ENCODE results near the gene SRPK2.

SRPK2 gene

DNA sequence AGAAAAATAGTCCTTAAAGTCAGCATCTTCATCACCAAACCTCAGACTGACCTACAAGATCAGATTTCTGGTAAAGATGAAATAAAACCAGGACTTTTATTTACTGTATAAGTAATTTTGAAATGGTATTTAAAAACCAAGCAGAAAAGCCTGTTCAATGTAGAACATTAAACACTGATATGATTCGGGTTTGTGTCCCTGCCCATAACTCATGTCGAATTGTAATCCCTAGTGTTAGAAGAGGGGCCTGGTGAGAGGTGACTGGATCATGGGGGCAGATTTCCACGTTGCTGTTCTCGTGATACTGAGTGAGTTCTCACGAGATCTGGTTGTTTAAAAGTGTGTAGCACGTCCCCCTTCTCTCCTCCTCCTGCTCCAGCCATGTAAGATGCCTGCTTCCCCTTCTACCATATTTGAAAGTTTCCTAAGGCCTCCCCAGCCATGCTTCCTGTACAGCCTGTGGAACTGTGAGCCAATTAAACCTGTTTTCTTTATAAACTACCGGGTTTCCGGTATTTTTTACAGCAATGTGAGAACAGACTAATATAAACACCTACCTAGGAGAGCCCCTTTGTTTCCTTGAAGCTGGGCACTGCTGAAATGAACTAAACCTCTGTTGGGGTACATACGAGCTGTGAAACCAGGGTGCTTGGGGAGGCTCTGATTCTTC lies 254.6 kb downstream of the SRPK2 start:
- ATAC-seq (ENCODE audit: low read depth) (no peak), DNase-seq (ENCODE audit: low spot score) (no peak)
- Histone ChIP-seq H3K27ac (ENCODE audit: poor library complexity, severe bottlenecking) (no peak overlapping the region), H3K4me1 (ENCODE audit: insufficient read depth, poor library complexity, severe bottlenecking) (no peaks in the 10 kb centered on the region), H3K9me3 (ENCODE audit: severe bottlenecking) (no peaks in the 10 kb centered on the region), H3K4me3 (ENCODE audit: severe bottlenecking) (no peak overlapping the region), H3K27me3 (ENCODE audit: insufficient read depth, poor library complexity, severe bottlenecking) (no peaks in the 10 kb centered on the region), H3K36me3 (ENCODE audit: low read depth) (peaks cover 28% of the 10 kb centered on the region)
- TF ChIP-seq, protein P1, sequence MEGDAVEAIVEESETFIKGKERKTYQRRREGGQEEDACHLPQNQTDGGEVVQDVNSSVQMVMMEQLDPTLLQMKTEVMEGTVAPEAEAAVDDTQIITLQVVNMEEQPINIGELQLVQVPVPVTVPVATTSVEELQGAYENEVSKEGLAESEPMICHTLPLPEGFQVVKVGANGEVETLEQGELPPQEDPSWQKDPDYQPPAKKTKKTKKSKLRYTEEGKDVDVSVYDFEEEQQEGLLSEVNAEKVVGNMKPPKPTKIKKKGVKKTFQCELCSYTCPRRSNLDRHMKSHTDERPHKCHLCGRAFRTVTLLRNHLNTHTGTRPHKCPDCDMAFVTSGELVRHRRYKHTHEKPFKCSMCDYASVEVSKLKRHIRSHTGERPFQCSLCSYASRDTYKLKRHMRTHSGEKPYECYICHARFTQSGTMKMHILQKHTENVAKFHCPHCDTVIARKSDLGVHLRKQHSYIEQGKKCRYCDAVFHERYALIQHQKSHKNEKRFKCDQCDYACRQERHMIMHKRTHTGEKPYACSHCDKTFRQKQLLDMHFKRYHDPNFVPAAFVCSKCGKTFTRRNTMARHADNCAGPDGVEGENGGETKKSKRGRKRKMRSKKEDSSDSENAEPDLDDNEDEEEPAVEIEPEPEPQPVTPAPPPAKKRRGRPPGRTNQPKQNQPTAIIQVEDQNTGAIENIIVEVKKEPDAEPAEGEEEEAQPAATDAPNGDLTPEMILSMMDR (IDR thresholded peaks at IDR 0.05; ENCODE audit: poor library complexity, severe bottlenecking), result no peak

DNA sequence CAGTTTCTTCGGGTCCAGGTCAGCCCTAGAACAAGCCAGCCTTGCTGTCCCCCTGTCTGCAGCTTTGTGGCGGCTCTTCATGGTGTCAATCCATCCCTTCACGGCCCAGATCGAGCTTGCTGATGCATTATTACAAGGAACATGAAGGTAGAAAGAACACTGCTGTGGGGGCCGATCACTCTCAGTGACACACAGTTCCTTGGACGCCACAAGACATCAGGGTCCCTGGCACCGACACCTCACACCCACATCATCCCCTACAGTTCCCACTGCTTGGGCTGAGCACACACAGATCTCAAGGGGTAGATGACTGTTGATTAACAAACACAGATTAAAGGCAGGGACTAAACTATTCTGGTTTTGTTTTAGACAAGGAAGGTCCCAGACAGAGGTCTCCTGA lies 255.4 kb downstream of the SRPK2 start:
- H3K36me3 ChIP-seq (ENCODE audit: low read depth), result peaks cover 23% of the 10 kb centered on the region
- H3K27ac ChIP-seq (ENCODE audit: poor library complexity, severe bottlenecking), result no peak overlapping the region
- H3K27me3 ChIP-seq (ENCODE audit: insufficient read depth, poor library complexity, severe bottlenecking), result no peaks in the 10 kb centered on the region
- no peaks in the 10 kb centered on the region for H3K4me1 ChIP-seq (ENCODE audit: insufficient read depth, poor library complexity, severe bottlenecking)
- H3K9me3 ChIP-seq (ENCODE audit: severe bottlenecking), result no peaks in the 10 kb centered on the region
- DNase-seq (ENCODE audit: low spot score) (no peak), ATAC-seq (ENCODE audit: low read depth) (no peak)
- TF ChIP-seq, protein P1 (IDR thresholded peaks at IDR 0.05; ENCODE audit: poor library complexity, severe bottlenecking), result no peak
- no peak overlapping the region for H3K4me3 ChIP-seq (ENCODE audit: severe bottlenecking)

GRCh38 chr7:105132835-105133234 lies 255.9 kb downstream of the SRPK2 start:
- Histone ChIP-seq H3K9me3 (ENCODE audit: severe bottlenecking) (no peaks in the 10 kb centered on the region), H3K27ac (ENCODE audit: poor library complexity, severe bottlenecking) (no peak overlapping the region), H3K36me3 (ENCODE audit: low read depth) (peaks cover 23% of the 10 kb centered on the region), H3K4me3 (ENCODE audit: severe bottlenecking) (no peak overlapping the region), H3K27me3 (ENCODE audit: insufficient read depth, poor library complexity, severe bottlenecking) (no peaks in the 10 kb centered on the region), H3K4me1 (ENCODE audit: insufficient read depth, poor library complexity, severe bottlenecking) (no peaks in the 10 kb centered on the region)
- TF ChIP-seq, protein P1 (IDR thresholded peaks at IDR 0.05; ENCODE audit: poor library complexity, severe bottlenecking), result no peak
- DNase-seq (ENCODE audit: low spot score) (no peak), ATAC-seq (ENCODE audit: low read depth) (no peak)

GRCh38 chr7:105132335-105132734 lies 256.4 kb downstream of the SRPK2 start:
- DNase-seq (ENCODE audit: low spot score), result no peak
- no peaks in the 10 kb centered on the region for H3K9me3 ChIP-seq (ENCODE audit: severe bottlenecking)
- peaks cover 23% of the 10 kb centered on the region for H3K36me3 ChIP-seq (ENCODE audit: low read depth)
- H3K4me3 ChIP-seq (ENCODE audit: severe bottlenecking), result no peak overlapping the region
- H3K27ac ChIP-seq (ENCODE audit: poor library complexity, severe bottlenecking), result no peak overlapping the region
- TF ChIP-seq, protein P1 (IDR thresholded peaks at IDR 0.05; ENCODE audit: poor library complexity, severe bottlenecking), result no peak
- H3K27me3 ChIP-seq (ENCODE audit: insufficient read depth, poor library complexity, severe bottlenecking), result no peaks in the 10 kb centered on the region
- no peak for ATAC-seq (ENCODE audit: low read depth)
- H3K4me1 ChIP-seq (ENCODE audit: insufficient read depth, poor library complexity, severe bottlenecking), result no peaks in the 10 kb centered on the region

GRCh38 chr7:105131890-105132289 lies 256.8 kb downstream of the SRPK2 start:
- no peak for ATAC-seq (ENCODE audit: low read depth)
- Histone ChIP-seq H3K4me3 (ENCODE audit: severe bottlenecking) (no peak overlapping the region), H3K36me3 (ENCODE audit: low read depth) (peaks cover 23% of the 10 kb centered on the region), H3K27ac (ENCODE audit: poor library complexity, severe bottlenecking) (no peak overlapping the region), H3K27me3 (ENCODE audit: insufficient read depth, poor library complexity, severe bottlenecking) (no peaks in the 10 kb centered on the region), H3K4me1 (ENCODE audit: insufficient read depth, poor library complexity, severe bottlenecking) (no peaks in the 10 kb centered on the region), H3K9me3 (ENCODE audit: severe bottlenecking) (no peaks in the 10 kb centered on the region)
- DNase-seq (ENCODE audit: low spot score), result no peak
- TF ChIP-seq, protein P1 (IDR thresholded peaks at IDR 0.05; ENCODE audit: poor library complexity, severe bottlenecking), result no peak
